Endothelial cell (in vitro differentiated cells): ENCODE measurements around the gene OR2T11. TPM values are rescaled to one million over a fixed set of nuclear protein-coding genes. Genes with fewer than 3 reads are reported as not detected.
"Not testable (repeated sequence)": the region's sequence is repeated elsewhere in the genome, so short reads cannot be mapped to it uniquely, and the experiment has no call there.

ENCODE experiments used
- DNase-seq: peaks from one replicate; pipeline ENCODE4 v3.0.0; 2021; ENCODE audit warnings: low spot score
- H3K27ac Mint-ChIP-seq: one replicate; pipeline ENCODE4 v1.8.0; 2021; ENCODE audit warnings: mixed read lengths, inconsistent platforms; ENCODE audit not compliant: unreplicated experiment
- H3K27me3 Mint-ChIP-seq: one replicate; pipeline ENCODE4 v1.8.0; 2021; ENCODE audit warnings: mild to moderate bottlenecking, moderate library complexity, mixed read lengths, inconsistent platforms; ENCODE audit not compliant: unreplicated experiment
- H3K36me3 Mint-ChIP-seq: one replicate; pipeline ENCODE4 v1.8.0; 2021; ENCODE audit warnings: mild to moderate bottlenecking, low read depth, mixed read lengths, inconsistent platforms; ENCODE audit not compliant: unreplicated experiment
- H3K4me1 Mint-ChIP-seq: one replicate; pipeline ENCODE4 v1.8.0; 2021; ENCODE audit warnings: mild to moderate bottlenecking, mixed read lengths, inconsistent platforms; ENCODE audit not compliant: unreplicated experiment
- H3K4me3 Mint-ChIP-seq: one replicate; pipeline ENCODE4 v1.8.0; 2021; ENCODE audit warnings: mild to moderate bottlenecking, mixed read lengths, inconsistent platforms; ENCODE audit not compliant: unreplicated experiment
- H3K9me3 Mint-ChIP-seq: one replicate; pipeline ENCODE4 v1.8.0; 2021; ENCODE audit warnings: mixed read lengths, inconsistent platforms; ENCODE audit not compliant: unreplicated experiment
- total RNA-seq: library from RNA; stranded (reverse); fragmentation: NEBNext Ultra II Directional; extraction: Animal tissue kit (Norgen Biotek cat#: 25700); gene quantifications from one replicate; pipeline ENCODE4 v1.2.1, GENCODE V29; 2021; ENCODE audit not compliant: unreplicated experiment
- TF ChIP-seq, protein P1 (sequence below): fragments of 200-600 bp; sonication (generic); IDR thresholded peaks from one replicate; pipeline ENCODE4 v1.5.0; 2021; ENCODE audit warnings: antibody characterized with exemption; ENCODE audit not compliant: unreplicated experiment

The OR2T11 gene
- total RNA-seq, 1 donor from 2014 or later: not detected

DNA sequence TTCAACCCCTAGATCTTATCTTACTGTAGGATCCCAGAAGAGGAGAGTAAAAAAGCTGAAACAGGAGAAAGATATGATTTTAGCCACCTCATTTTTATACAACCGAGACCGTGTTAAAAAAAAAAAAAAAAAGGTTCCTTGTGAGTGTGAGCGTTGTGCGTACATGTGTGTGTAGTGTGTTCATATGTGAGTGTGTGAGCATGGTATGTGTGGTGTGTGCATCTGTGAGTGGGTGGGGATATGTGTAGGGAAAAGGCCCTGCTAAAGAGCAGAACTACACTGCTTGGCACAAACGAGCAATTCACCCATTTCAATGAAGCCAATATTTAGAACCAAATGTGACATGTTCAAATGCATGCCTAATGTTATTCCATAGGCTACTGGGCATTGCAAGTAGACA, 6.7 kb upstream of the OR2T11 start:
- not testable (repeated sequence) for H3K36me3 Mint-ChIP-seq, H3K27ac Mint-ChIP-seq, H3K27me3 Mint-ChIP-seq, H3K4me3 Mint-ChIP-seq, H3K9me3 Mint-ChIP-seq, H3K4me1 Mint-ChIP-seq, DNase-seq

DNA sequence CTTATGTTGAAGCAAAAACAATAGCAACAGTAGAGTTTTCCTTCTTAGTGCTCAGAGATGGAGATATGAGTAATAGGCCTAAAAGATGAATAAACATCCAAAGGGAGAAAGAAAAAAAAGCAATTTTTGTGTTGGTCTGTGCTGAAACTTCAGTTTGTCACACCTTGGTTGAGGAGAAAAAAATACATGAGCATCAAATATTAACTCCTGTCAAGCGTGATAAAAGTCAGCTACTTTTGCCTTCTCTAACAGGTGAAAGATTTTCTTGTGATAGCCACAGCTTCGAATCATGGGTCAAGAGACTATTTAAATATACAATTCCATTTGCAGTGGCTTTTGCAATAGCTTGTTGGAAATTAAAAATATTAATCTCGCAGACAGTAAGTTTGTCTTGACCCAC, 6.0 kb upstream of the OR2T11 start:
- DNase-seq, H3K27me3 Mint-ChIP-seq, H3K27ac Mint-ChIP-seq, H3K4me3 Mint-ChIP-seq, H3K9me3 Mint-ChIP-seq, H3K4me1 Mint-ChIP-seq, H3K36me3 Mint-ChIP-seq: not testable (repeated sequence)

DNA sequence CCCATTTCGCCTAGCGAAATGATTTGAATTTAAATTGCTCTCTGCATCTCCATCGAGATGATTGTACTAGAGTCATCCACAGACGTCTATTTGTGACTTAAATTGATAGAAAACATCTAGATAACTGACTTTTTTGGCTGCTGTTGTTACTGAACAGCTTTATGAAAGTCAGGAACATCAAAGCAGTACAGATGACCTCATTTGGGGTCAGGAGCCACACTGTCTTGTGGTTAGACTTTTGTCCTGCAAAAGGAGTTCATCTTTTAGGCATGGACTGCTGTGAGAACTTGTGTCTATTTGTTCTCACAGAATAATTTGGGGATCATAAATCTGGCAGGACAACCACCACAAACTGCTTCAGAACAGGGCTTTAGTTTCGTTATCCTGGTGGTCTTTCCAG, 4.8 kb upstream of the OR2T11 start:
- H3K4me1 Mint-ChIP-seq: not testable (repeated sequence)

DNA sequence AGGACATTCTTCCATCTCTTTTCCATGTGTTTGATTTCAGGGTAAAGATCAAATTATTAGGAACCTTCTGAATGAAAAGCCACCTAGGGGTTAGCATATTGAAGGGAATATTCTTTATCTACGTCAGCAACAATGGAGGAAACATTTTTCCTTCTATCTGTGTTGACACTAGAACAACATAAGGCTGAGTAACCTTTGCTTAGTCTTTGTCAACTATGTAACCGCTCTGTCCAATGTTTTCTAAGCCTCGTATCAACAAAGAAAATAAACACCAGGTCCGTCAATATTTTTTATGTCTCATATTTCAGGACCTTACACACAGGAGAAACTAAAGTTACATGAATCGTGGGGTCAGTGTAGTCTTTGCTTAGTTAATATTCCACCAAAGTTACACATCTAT, 1.7 kb upstream of the OR2T11 start:
- H3K27ac Mint-ChIP-seq, H3K27me3 Mint-ChIP-seq, H3K36me3 Mint-ChIP-seq, H3K4me3 Mint-ChIP-seq, H3K4me1 Mint-ChIP-seq, H3K9me3 Mint-ChIP-seq, DNase-seq: not testable (repeated sequence)

More for the DNA sequence above, 4.8 kb upstream of the OR2T11 start:
- DNase-seq, H3K4me3 Mint-ChIP-seq, H3K36me3 Mint-ChIP-seq, H3K9me3 Mint-ChIP-seq, H3K27ac Mint-ChIP-seq, H3K27me3 Mint-ChIP-seq: not testable (repeated sequence)

DNA sequence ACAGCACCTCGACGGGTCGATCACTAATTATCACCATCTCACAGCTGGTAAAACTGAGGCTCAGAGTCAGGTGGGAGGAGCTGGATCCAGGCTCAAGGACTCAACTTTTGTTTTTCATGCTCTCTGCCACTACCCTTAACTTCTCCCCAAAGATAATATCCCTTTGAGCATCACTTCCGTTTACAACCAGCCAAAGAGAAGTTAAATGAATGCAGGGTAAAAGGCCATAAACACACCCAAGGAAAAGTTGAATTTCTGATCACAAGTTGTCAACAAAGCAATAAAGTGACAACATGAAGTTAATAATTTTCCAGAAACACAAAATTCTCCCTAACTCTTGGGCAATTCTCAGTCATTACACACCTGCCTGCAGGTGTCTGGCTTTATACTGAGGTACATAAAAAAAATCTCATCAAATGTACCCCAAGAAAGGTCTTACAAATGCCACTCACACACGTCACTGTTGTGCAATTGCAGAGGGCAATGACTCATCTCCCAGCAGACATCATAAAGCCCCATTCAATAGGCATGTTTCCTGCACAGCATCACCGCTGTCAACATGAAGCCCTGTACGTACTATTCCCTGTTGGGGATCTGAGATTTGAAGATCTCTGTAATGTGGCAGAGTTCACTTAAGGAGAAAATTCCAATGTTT, 3.4 kb downstream of the OR2T11 start:
- no peaks in the 10 kb centered on the region for H3K4me1 Mint-ChIP-seq
- H3K9me3 Mint-ChIP-seq: peaks cover 4% of the 10 kb centered on the region
- no peak for DNase-seq
- H3K36me3 Mint-ChIP-seq: peaks cover 4% of the 10 kb centered on the region
- peaks cover 2% of the 10 kb centered on the region for H3K27me3 Mint-ChIP-seq
- TF ChIP-seq, protein P1, sequence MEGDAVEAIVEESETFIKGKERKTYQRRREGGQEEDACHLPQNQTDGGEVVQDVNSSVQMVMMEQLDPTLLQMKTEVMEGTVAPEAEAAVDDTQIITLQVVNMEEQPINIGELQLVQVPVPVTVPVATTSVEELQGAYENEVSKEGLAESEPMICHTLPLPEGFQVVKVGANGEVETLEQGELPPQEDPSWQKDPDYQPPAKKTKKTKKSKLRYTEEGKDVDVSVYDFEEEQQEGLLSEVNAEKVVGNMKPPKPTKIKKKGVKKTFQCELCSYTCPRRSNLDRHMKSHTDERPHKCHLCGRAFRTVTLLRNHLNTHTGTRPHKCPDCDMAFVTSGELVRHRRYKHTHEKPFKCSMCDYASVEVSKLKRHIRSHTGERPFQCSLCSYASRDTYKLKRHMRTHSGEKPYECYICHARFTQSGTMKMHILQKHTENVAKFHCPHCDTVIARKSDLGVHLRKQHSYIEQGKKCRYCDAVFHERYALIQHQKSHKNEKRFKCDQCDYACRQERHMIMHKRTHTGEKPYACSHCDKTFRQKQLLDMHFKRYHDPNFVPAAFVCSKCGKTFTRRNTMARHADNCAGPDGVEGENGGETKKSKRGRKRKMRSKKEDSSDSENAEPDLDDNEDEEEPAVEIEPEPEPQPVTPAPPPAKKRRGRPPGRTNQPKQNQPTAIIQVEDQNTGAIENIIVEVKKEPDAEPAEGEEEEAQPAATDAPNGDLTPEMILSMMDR: no peak
- no peak overlapping the region for H3K27ac Mint-ChIP-seq
- no peak overlapping the region for H3K4me3 Mint-ChIP-seq

DNA sequence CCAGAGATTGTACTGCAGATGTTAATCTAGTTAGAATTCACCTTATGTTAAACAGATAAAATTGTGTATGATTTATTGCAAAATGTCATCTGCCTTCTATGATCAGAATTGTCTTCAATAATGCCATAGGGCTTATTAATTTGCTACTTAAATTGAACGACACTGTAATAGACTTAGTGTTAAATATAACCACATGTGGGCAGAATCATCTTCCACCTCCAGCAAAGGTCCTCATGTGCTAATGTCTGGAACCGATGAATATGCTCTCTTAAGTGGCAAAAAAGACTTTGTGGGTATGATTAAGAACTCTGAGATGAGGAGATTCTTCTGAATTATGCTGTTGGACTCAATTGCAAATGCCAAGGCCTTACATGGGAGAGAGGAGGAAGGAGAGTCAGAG, 4.3 kb downstream of the OR2T11 start:
- TF ChIP-seq, protein P1: no peak
- peaks cover 4% of the 10 kb centered on the region for H3K9me3 Mint-ChIP-seq
- no peak overlapping the region for H3K4me3 Mint-ChIP-seq
- H3K4me1 Mint-ChIP-seq: no peaks in the 10 kb centered on the region
- peaks cover 4% of the 10 kb centered on the region for H3K36me3 Mint-ChIP-seq
- DNase-seq: no peak
- H3K27me3 Mint-ChIP-seq: peaks cover 2% of the 10 kb centered on the region
- H3K27ac Mint-ChIP-seq: no peak overlapping the region

DNA sequence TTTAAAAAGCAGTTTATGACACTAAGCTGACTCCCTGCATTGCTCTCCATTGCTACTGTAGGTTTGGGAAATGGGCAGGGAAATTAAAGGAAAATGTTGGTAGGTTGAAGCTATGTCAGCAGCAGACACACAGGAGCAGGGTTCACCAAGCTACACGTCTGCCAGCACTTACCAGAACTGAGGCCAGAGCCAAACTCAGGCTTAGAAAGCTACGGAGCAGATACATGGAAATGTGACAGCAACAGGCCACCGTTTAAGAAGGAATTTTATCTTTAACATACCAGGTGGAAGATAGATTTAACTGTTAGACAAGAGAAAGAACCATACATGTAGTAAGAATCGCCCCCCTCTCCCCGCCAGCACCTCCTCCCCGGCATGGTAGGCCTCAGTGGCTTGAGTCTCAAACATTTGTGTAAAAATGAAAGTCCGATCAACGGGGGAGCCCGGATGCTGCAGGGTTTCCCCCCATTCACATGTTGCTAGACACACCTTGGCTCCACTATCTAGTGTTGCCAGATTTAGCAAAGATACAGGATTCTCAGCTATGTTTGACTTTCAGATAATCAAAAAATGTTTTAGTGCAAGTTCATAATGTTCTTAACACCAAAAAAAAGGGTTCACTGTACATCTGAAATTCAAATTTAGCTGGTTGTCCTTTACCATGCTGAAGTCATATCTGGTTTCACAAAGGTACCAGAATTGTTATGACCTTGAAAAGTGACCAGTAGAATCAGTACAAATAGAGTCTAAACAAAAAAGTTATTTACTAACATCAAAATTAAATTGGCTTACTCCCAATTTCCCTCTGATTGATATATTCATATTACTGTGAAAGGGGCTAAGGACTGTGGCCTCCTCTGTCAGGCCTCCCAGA, 6.7 kb downstream of the OR2T11 start:
- peaks cover 2% of the 10 kb centered on the region for H3K27me3 Mint-ChIP-seq
- no peak overlapping the region for H3K4me3 Mint-ChIP-seq
- peaks cover 4% of the 10 kb centered on the region for H3K36me3 Mint-ChIP-seq
- H3K4me1 Mint-ChIP-seq: no peaks in the 10 kb centered on the region
- no peak for DNase-seq
- TF ChIP-seq, protein P1: no peak
- peaks cover 4% of the 10 kb centered on the region for H3K9me3 Mint-ChIP-seq
- no peak overlapping the region for H3K27ac Mint-ChIP-seq
